HG03460 (cell line): ENCODE data around the gene TIRAP.
"Not testable (repeated sequence)": the region's sequence is repeated elsewhere in the genome, so short reads cannot be mapped to it uniquely, and the experiment has no call there.

Experiments
- ATAC-seq: cut with Tn5 transposase; IDR thresholded peaks from one replicate; pipeline ENCODE4 v1.9.1; 2021; ENCODE audit not compliant: unreplicated experiment

Gene TIRAP

GRCh38 chr11:126282361-126282735 lies 545 bp upstream of the TIRAP start:
- no peak for ATAC-seq

GRCh38 chr11:126284829-126285228 lies 1.9 kb downstream of the TIRAP start:
- ATAC-seq: peak; percentile 42

- no peak for ATAC-seq
Measured at GRCh38 chr11:126288237-126288636, 5.3 kb downstream of the TIRAP start.

- no peak for ATAC-seq
Measured at GRCh38 chr11:126290887-126291286, 8.0 kb downstream of the TIRAP start.

- no peak for ATAC-seq
Measured at GRCh38 chr11:126293726-126294125, 10.8 kb downstream of the TIRAP start.

- ATAC-seq: no peak
Measured at GRCh38 chr11:126297004-126297403, 14.1 kb downstream of the TIRAP start.

- ATAC-seq: peak; percentile 88
Measured at GRCh38 chr11:126303623-126304456, 20.9 kb downstream of the TIRAP start, which contains the start of gene DCPS. TSS of gene DCPS (plus strand) at chr11:126304060. CDS start at chr11:126304081, 21 bp downstream.

- no peak for ATAC-seq
Measured at GRCh38 chr11:126304457-126305075, 21.7 kb downstream of the TIRAP start.

- peak; percentile 47 for ATAC-seq
Measured at GRCh38 chr11:126305699-126306098, 22.8 kb downstream of the TIRAP start.

GRCh38 chr11:126307706-126308105 lies 24.8 kb downstream of the TIRAP start:
- no peak for ATAC-seq

GRCh38 chr11:126308271-126308671 lies 25.4 kb downstream of the TIRAP start:
- ATAC-seq: no peak

GRCh38 chr11:126308771-126309170 lies 25.9 kb downstream of the TIRAP start:
- ATAC-seq: not testable (repeated sequence)

- peak; percentile 26 for ATAC-seq
Measured at GRCh38 chr11:126310200-126310991, 27.5 kb downstream of the TIRAP start.

GRCh38 chr11:126310992-126311310 lies 28.1 kb downstream of the TIRAP start:
- ATAC-seq: no peak

GRCh38 chr11:126311401-126312291 lies 28.8 kb downstream of the TIRAP start:
- peak; percentile 64 for ATAC-seq

GRCh38 chr11:126312961-126313360 lies 30.1 kb downstream of the TIRAP start:
- ATAC-seq: no peak

- ATAC-seq: no peak
Measured at GRCh38 chr11:126313826-126314225, 30.9 kb downstream of the TIRAP start.

GRCh38 chr11:126317432-126317755 lies 34.5 kb downstream of the TIRAP start:
- no peak for ATAC-seq

GRCh38 chr11:126317756-126318573 lies 35.1 kb downstream of the TIRAP start:
- peak; percentile 55 for ATAC-seq
